ENCODE results near the gene NPR3.

- TF ChIP-seq, protein P1, sequence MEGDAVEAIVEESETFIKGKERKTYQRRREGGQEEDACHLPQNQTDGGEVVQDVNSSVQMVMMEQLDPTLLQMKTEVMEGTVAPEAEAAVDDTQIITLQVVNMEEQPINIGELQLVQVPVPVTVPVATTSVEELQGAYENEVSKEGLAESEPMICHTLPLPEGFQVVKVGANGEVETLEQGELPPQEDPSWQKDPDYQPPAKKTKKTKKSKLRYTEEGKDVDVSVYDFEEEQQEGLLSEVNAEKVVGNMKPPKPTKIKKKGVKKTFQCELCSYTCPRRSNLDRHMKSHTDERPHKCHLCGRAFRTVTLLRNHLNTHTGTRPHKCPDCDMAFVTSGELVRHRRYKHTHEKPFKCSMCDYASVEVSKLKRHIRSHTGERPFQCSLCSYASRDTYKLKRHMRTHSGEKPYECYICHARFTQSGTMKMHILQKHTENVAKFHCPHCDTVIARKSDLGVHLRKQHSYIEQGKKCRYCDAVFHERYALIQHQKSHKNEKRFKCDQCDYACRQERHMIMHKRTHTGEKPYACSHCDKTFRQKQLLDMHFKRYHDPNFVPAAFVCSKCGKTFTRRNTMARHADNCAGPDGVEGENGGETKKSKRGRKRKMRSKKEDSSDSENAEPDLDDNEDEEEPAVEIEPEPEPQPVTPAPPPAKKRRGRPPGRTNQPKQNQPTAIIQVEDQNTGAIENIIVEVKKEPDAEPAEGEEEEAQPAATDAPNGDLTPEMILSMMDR (IDR thresholded peaks at IDR 0.05; ENCODE audit: low read length), result no peak
- TF ChIP-seq EZH2 (IDR thresholded peaks at IDR 0.05; ENCODE audit: borderline replicate concordance, low read length), result no peak
Observed at GRCh38 chr5:32668552-32668951, 42.6 kb upstream of the NPR3 start.

All from OCI-LY1 (cell line).